ENCODE results near the gene MCC.

- no peak for TF ChIP-seq CTCF (IDR thresholded peaks at IDR 0.05 in 4 of 5, conservative IDR thresholded peaks at IDR 0.05 in 1 of 5)
- no peak for TF ChIP-seq POLR2A (IDR thresholded peaks at IDR 0.05)
Observed at GRCh38 chr5:113181853-113182490, 306.3 kb downstream of the MCC start.
